ENCODE measurements around the gene JAKMIP1. TPM values are rescaled to one million over a fixed set of nuclear protein-coding genes. Genes with fewer than 3 reads are reported as not detected.

Gene JAKMIP1
- total RNA-seq, 4 donors from 2014 or later = 0.26 to 0.48 TPM; not detected in 2

DNA sequence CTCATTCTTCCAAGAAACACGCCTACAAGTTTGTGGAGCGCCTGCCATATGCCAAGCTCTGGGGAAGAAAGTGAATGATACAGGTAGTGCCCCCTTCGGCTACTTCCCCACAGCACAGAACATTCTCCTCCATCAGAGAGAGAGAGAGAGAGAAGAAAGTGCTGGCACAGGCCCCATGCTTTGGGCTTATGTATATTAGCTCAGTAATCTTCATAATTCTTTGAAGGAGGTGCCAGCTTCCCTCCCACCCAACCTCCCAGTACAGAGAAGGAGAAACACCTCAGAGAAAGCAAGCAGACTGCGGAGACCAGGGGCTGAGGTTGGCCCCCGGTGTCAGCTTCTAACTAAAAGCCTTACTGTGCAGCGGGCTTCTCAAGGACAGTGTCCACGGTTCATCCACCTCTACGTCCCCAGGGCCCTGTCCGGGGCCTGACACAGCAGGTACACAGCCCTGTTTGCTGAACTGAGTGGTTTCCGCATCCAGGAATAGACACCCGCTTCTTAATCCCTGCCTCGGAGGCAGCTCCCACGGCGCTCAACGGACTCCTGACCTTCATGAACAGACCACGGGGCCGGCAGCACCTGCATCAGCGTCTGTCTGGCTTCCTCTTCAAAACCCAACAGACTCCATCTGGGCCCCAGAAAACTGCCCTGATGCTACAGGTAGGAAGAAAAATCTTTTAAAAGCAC is 50.2 kb downstream of the JAKMIP1 start:
- Histone ChIP-seq H3K36me3 (no peaks in the 10 kb centered on the region), H3K4me3 (no peak overlapping the region), H3K9me3 (no peaks in the 10 kb centered on the region), H3K27me3 (no peaks in the 10 kb centered on the region), H3K4me1 (no peaks in the 10 kb centered on the region), H3K27ac (no peak overlapping the region)
- intact Hi-C loops (cut with DNase I; ENCODE audit: low total_unique reads) = no loop called here
- no peak for TF ChIP-seq POLR2A (IDR thresholded peaks at IDR 0.05)
- TF ChIP-seq, protein P1, sequence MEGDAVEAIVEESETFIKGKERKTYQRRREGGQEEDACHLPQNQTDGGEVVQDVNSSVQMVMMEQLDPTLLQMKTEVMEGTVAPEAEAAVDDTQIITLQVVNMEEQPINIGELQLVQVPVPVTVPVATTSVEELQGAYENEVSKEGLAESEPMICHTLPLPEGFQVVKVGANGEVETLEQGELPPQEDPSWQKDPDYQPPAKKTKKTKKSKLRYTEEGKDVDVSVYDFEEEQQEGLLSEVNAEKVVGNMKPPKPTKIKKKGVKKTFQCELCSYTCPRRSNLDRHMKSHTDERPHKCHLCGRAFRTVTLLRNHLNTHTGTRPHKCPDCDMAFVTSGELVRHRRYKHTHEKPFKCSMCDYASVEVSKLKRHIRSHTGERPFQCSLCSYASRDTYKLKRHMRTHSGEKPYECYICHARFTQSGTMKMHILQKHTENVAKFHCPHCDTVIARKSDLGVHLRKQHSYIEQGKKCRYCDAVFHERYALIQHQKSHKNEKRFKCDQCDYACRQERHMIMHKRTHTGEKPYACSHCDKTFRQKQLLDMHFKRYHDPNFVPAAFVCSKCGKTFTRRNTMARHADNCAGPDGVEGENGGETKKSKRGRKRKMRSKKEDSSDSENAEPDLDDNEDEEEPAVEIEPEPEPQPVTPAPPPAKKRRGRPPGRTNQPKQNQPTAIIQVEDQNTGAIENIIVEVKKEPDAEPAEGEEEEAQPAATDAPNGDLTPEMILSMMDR (IDR thresholded peaks at IDR 0.05) = no peak
- no peak for DNase-seq

DNA sequence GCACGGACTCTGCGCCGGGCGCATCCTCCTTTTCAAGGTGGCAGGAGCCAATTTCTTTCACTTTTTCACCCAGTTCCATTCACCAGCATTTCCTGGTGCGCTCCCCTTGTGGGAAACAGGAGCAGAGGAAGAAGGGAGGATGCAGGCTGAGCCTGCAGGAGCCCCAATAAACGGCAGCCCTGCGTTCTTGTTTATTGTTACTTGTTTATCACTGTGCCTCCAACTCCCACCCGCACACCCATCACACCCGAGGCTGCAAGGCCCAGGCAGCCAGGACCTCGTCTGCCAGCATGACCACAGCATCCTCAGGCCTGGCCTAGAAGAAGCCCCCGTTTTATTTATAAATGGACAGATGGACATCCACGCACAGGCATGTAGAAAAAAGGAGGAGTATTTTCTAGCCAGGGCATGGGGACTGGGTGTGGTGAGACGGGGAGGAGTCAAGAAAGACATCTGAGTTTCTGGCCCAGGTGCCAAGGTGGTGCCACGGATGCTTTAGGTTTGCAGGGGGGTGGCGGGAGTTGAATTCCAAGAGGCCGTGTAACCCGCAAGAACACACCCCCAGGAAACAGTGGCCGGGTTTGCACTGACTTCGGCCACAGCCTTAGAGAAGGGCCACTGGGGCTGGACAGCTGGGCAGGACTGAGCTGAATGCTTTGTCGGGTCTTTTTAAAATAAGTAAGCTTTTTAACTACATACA is 51.7 kb downstream of the JAKMIP1 start:
- TF ChIP-seq, protein P1 (IDR thresholded peaks at IDR 0.05) = no peak
- TF ChIP-seq POLR2A (IDR thresholded peaks at IDR 0.05) = no peak

DNA sequence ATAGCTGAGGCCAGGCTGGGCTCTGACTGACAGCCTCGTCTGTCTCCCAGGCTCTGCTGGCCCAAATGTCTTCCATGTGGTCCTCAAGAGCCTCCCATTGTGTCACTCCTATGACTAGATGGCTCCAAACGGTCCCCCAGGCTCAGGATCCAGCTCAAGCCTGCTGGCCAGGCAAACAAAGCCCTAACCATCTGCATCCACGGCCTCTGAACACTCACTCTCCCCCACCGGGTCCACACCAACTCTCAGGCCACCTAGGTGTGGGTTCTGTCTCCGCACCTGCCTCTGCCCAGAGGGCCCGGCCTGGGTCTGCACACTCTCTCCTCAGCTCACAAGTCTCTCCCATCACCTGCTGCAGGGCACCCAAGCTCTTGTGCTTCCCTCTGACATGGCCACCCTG is 52.9 kb downstream of the JAKMIP1 start:
- intact Hi-C loops (cut with DNase I; ENCODE audit: low total_unique reads) = no loop called here
- Histone ChIP-seq H3K27me3 (no peaks in the 10 kb centered on the region), H3K27ac (no peak overlapping the region), H3K4me3 (no peak overlapping the region), H3K9me3 (no peaks in the 10 kb centered on the region), H3K36me3 (no peaks in the 10 kb centered on the region), H3K4me1 (no peaks in the 10 kb centered on the region)
- TF ChIP-seq POLR2A (IDR thresholded peaks at IDR 0.05) = no peak
- TF ChIP-seq, protein P1 (IDR thresholded peaks at IDR 0.05) = no peak
- no peak for DNase-seq

More for the DNA sequence above, 51.7 kb downstream of the JAKMIP1 start:
- Histone ChIP-seq H3K27me3 (no peaks in the 10 kb centered on the region), H3K36me3 (no peaks in the 10 kb centered on the region), H3K27ac (no peak overlapping the region), H3K9me3 (no peaks in the 10 kb centered on the region), H3K4me3 (no peak overlapping the region), H3K4me1 (no peaks in the 10 kb centered on the region)
- no peak for DNase-seq
- intact Hi-C loops (cut with DNase I; ENCODE audit: low total_unique reads) = no loop called here

DNA sequence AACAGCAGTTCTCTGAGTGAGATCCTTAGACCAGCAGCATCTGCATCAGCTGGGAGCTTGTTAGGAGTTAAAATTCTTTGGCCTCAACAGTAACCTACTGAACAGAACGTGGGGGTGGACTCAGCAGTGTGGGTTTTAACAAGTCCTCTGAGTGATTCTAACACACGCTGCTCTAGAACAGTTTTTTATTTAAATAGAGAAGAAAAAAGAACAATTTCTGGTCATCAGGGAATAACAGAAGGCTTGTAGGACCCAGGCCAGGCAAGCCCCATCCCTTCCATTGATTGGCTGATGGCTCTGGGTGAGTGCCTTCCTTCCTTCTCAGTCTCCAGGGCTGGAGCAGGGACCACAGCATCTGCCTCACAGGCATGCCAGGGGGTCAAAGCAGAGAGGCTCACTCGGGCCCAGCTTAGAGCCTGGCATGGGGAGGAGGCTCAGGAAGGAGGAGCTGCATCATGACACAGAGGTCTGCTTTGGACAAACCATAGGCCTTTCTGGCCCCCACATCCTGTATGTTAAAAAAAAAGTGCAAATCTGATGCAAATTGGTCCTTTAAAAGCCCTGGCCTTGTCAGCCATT is 56.7 kb downstream of the JAKMIP1 start:
- Histone ChIP-seq H3K27me3 (no peaks in the 10 kb centered on the region), H3K4me1 (no peaks in the 10 kb centered on the region), H3K4me3 (no peak overlapping the region), H3K36me3 (no peaks in the 10 kb centered on the region), H3K9me3 (no peaks in the 10 kb centered on the region), H3K27ac (no peak overlapping the region)
- TF ChIP-seq POLR2A (IDR thresholded peaks at IDR 0.05) = no peak
- TF ChIP-seq, protein P1 (IDR thresholded peaks at IDR 0.05) = no peak
- intact Hi-C loops (cut with DNase I; ENCODE audit: low total_unique reads) = no loop called here
- DNase-seq = no peak
